Bone marrow (tissue), 2 donors: ENCODE results near the gene SH3BGRL2.
A peak's percentile ranks its signal among the peaks of the same experiment; 100 is the strongest.

Experiments
- DNase-seq, 2 donors: peaks; one replicate each; lab custom pipeline; 2025; lab: John Stamatoyannopoulos, UW

SH3BGRL2 gene

GRCh38 chr6:79630883-79631692 is at the start of gene SH3BGRL2:
TSS of gene SH3BGRL2 (plus strand) at chr6:79631329. CDS start at chr6:79631462, 133 bp downstream.
- peak; percentile 5 to 15 for DNase-seq

GRCh38 chr6:79584332-79584731 is 46.8 kb upstream of the SH3BGRL2 start:
- DNase-seq: no peak

- DNase-seq: no peak
Measured at GRCh38 chr6:79586548-79586947, 44.6 kb upstream of the SH3BGRL2 start.

- DNase-seq: no peak
Measured at GRCh38 chr6:79589701-79590100, 41.4 kb upstream of the SH3BGRL2 start.

- DNase-seq: no peak
Measured at GRCh38 chr6:79597155-79597554, 34.0 kb upstream of the SH3BGRL2 start.

GRCh38 chr6:79598012-79598411 is 33.1 kb upstream of the SH3BGRL2 start:
- no peak for DNase-seq

- DNase-seq: no peak
Measured at GRCh38 chr6:79599725-79600259, 31.3 kb upstream of the SH3BGRL2 start.

GRCh38 chr6:79600313-79600712 is 30.8 kb upstream of the SH3BGRL2 start:
- DNase-seq: no peak

GRCh38 chr6:79600812-79601609 is 30.1 kb upstream of the SH3BGRL2 start:
- DNase-seq: no peak

GRCh38 chr6:79602859-79603258 is 28.3 kb upstream of the SH3BGRL2 start:
- DNase-seq: no peak

GRCh38 chr6:79604583-79605037 is 26.5 kb upstream of the SH3BGRL2 start:
- no peak for DNase-seq

GRCh38 chr6:79605061-79605460 is 26.1 kb upstream of the SH3BGRL2 start:
- DNase-seq: no peak

GRCh38 chr6:79605968-79606764 is 25.0 kb upstream of the SH3BGRL2 start:
- DNase-seq: no peak

- no peak for DNase-seq
Measured at GRCh38 chr6:79607000-79607399, 24.1 kb upstream of the SH3BGRL2 start.

GRCh38 chr6:79608334-79609224 is 22.6 kb upstream of the SH3BGRL2 start:
- no peak for DNase-seq

GRCh38 chr6:79609225-79609595 is 21.9 kb upstream of the SH3BGRL2 start:
- no peak for DNase-seq

GRCh38 chr6:79610306-79611009 is 20.7 kb upstream of the SH3BGRL2 start:
- no peak for DNase-seq

GRCh38 chr6:79612457-79612856 is 18.7 kb upstream of the SH3BGRL2 start:
- DNase-seq: no peak

GRCh38 chr6:79612918-79613317 is 18.2 kb upstream of the SH3BGRL2 start:
- DNase-seq: no peak

- DNase-seq: no peak
Measured at GRCh38 chr6:79613912-79614311, 17.2 kb upstream of the SH3BGRL2 start.
